GOT3 (cell line): ENCODE data around the gene PRPH2.
"Not testable (repeated sequence)": the region's sequence is repeated elsewhere in the genome, so short reads cannot be mapped to it uniquely, and the experiment has no call there.

Source experiments
- DNase-seq: peaks from one replicate; lab custom pipeline; 2025; ENCODE audit warnings: mixed read lengths; lab: John Stamatoyannopoulos, UW

Gene PRPH2

DNA sequence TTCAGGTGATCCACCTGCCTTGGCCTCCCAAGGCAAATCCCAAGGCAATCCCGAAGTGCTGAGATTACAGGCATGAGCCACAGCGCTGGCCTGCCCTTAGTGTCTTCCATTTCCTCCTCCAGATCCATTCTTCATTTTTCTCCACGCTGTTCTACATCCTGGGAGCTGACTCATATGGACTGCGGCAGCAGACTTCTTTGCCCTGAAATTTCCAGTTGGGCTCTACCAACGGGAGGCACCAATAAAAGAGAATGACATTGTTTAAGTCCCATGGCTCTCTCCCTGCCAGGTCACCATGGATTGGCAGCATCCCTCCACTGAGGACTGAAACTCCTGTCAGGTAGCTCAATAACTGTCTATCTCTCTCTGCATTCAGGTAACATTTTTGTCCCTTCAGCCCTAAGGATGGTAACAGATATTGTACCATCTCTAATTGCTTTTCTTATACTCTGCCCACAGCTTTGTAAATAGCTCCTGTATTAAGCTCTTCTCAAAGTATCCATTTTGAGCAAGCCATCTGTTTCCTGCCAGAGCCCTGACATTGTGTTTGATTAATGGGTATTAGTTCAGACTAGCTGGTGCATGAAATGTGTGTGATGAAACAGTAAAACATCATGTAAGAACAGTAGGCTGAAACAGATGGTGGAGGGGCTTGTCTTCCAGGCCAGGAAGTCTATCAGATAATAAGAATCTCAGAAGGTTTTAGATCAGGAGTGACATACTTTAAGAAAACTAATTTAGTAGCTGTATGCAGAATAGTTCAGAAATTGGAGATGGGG lies 19.9 kb upstream of the PRPH2 start:
- no peak for DNase-seq

DNA sequence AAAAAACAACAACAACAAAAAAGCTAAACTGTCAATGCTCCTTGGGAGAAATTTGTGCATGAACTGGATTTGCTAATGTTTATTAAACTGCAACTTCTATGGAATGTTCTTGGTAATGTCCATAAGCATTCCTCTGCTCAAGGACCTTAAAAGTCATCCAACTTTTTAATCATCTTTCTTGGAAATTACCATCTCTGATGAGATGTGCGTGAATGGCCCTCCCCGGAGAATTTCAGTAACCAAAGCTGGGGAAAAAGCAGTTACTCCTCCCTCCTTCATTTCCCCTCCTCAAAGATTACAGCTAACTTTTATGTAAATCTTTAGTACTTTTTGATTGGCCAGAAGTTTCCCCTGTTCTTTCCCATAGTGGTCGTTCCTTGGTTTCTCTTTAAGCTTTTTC lies 18.3 kb upstream of the PRPH2 start:
- no peak for DNase-seq

DNA sequence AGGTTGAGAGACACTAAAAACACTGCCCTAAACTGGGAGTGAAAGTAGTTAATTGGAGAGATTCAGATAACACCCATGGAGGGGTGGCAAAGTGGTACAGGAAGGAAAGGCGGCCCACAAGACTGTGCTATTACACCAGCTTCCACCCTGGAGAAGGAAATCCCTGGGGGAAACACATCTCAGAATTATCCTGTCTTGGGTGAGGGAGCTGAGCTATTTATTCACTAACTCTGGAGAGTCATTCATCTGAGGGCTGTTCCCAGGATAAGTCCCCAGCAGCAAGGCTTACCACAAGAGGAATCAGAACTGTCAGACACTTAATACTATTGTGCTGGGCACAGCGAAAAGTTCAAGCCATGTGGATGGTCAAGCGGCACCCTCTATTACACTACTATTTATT lies 13.6 kb upstream of the PRPH2 start:
- DNase-seq: no peak

DNA sequence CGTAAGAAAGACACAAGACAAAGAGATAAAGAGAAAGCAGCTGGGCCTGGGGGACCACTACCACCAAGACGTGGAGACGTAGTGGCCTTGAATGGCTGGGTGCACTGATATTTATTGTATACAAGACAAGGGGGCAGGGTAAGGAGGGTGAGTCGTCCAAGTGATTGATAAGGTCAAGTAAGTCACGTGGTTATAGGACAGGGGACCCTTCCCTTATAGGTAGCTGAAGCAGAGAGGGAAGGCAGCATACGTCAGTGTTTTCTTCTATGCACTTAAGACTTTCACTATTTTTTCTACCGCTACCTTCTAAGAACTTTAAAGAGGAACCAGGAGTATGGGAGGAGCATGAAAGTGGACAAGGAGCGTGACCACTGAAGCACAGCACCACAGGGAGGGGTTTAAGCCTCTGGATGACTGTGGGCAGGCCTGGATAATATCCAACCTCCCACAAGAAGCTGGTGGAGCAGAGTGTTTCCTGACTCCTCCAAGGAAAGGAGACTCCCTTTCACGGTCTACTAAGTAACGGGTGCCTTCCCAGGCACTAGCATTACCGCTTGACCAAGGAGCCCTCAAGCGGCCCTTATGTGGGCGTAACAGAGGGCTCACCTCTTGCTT lies 11.6 kb upstream of the PRPH2 start:
- DNase-seq: not testable (repeated sequence)

DNA sequence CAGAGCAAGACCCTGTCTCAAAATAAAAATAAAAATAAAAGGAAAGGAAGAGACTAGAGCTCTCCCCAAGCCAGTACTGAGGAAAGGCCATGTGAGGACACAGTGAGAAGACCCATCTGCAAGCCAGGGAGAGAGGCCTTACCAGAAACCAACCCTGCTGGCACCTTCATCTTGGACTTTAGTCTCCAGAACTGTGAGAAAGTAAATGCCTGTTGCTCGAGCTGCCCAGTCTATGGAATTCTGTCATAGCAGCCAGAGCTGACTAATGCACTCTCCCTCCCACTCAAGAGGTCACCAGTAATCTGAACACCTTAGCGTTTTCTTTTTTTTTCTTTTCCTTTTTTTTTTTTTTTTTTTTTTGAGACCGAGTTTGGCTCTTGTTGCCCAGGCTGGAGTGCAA lies 7.3 kb upstream of the PRPH2 start:
- no peak for DNase-seq

DNA sequence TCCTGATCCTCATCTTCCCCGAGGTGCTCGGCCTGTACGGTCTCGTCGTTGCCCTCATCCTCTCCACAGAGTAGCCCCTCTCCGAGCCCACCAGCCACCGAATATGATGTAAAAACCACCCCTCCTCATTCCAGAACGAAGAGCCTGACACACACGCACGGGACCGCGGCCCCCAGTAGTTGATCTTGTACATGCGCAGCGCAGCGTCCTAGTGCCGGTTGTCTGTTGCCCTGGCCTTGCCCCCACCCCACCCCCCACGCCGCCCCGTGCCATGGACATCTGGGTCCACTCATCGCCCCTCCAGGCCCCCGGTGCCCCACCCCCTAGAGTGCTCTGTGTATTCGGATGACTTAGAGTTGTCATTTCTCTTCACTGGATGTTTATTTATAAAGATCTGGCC lies 5.2 kb upstream of the PRPH2 start:
- no peak for DNase-seq

DNA sequence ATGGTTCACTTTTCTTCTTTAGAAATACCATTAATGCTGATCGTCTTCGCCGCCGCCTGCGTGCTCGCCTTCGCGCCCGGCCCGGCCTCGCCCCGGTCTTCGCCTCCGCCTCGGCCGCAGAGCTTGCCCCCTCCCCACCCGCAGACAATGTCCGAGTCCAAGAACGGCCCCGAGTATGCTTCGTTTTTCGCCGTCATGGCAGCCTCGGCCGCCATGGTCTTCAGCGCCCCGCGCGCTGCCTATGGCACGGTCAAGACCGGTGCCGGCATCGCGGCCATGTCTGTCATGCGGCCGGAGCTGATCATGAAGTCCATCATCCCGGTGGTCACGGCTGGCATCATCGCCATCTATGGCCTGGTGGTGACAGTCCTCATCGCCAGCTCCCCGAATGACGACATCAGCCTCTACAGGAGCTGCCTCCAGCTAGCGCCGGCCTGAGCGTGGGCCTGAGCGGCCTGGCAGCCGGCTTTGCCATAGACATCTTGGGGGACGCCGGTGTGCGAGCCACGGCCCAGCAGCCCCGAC lies 4.8 kb upstream of the PRPH2 start:
- no peak for DNase-seq

DNA sequence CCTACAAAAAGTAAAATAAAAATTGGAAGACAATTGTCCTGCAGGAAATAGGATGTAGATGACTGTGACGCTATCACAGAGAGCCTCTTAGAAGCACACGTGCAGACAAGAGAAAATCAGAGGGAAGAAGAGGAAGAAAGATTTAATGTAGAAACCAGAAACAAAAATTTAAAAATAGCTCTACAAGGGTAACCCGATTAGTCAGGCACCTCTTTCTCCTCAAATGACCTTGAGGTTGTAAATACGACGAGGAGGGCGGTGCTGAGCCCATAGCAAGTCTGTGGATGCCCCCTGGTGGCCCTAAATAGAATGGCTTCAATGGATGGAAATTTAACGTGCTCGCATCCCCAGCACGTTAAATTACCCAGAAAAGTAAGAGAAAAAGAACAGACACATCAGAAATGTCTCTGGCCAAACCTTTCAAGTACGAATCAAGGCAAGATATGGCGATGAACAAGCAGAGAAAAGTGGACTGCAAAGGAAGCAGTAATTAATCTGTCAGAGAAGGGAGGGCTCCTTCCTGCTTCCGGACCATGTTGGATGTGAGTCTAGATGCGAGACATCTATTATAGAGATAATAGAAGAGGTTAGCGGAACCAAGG lies 4.2 kb upstream of the PRPH2 start:
- no peak for DNase-seq

DNA sequence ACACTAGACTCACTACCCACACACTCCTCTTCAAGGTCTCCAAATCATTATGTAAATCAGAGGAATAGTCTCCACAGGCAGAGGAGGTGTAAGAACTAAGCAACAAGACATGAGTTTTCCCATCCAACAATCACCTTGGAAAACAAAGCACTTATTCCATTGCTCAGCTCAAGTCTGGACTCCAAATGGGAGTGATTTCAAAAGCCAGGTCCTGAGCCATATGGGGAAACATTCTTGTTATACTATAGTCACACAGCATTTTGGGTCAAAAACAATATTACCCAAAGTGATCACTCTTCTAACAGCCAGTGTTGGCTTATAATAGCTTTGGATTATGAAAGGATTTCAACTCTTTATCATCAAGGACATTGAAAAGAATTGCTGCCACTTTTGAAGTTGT lies 3.6 kb upstream of the PRPH2 start:
- no peak for DNase-seq

DNA sequence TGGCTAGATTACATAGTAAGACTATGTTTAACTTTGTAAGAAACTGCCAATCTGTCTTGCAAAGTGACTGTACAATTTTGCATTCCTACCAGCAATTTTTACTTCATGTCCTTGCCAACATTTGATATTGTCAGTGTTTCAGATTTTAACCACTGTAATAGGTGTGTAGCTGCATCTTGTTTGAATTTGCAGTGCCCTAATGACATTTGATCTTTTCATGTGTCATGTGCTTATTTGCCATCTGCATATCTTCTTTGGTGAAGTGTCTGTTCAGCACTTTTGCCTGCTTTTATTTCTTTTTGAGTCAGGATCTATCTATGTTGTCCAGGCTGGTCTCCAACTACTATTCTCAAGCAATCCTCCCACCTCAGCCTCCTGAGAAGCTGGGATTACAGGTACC lies 2.4 kb upstream of the PRPH2 start:
- DNase-seq: no peak

DNA sequence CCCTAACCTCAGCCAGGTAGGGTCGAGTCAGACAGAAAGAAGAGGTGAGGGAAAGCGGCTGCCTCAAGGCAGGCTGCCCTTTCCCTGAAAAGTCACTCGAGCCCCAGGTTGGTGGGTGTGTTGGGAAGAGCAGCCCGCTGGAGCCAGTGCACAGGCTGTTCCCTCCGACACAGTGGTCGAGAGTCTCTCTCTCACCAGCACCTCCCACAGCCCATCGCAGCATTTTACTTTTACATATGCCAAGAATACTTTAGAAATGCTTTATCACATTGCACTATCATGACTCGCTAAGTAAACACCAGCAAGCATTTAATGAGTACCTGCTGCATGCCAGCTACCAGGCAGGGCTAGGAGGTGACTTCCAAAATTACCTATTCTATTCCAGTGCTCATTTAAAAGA lies 1.7 kb downstream of the PRPH2 start:
- no peak for DNase-seq

DNA sequence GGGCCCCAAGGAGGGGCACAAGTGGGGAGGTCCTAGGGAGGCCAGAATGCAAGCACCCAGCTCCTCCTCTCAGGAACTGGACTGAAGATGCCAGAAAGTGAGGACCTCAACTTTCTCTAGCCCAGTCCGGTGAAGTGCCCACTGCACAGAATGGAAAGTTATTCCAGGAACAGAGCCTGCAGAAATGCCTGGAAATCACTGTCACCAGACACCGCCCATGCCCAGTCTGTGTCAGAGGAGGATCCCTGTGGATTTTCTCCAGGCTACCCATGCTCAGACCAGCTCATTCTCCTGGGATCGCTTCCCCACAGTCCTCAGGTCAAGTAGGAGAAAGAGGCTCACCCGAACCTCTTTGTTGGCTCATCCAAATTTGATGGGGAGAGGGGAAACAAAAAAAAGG lies 6.5 kb downstream of the PRPH2 start:
- no peak for DNase-seq

DNA sequence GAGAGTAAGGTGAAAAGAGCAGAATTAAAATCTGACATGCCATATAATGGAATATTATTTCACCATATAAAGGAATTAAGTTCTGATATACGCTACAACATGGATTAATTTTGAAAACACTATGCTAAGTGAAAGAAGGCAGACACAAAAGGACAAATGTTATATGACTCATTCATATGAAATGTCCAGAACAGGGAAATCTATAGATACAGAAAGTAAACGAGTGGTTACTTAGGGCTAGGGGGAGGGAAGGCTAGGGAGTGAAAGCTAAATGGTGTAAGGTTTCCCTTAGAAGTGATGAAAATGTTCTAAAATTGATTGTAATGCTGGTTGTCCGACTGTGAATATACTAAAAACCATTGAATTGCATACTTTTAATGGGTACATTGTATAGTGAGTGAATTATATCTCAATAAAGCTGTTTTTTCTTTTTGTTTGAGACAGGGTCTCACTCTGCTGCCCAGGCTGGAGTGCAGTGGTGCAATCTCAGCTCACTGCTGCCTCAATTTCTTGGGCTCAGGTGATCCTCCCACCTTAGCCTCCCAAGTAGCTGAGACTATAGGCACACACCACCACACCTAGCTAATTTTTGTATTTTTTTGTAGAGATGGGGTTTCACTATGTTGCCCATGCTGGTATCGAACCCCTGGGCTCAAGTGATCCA lies 8.2 kb downstream of the PRPH2 start:
- no peak for DNase-seq

DNA sequence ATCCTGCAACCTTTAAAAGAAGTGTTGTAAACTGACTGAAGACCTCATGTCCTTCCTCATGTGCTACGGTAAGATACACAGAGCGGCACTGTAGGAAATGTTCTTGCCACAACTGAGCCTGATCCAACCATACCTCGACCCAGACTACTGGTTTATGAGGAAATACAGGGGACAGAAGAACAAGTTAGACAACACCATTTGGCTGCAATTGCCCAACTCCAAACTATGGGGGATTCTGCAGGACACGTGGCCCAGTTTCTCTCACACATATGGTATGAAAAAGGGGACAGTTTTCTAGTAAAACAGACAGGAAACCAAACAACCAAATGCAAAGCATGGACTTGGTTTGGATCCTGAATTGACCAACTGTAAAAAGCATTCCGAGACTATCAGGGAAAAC lies 10.5 kb downstream of the PRPH2 start:
- DNase-seq: no peak

DNA sequence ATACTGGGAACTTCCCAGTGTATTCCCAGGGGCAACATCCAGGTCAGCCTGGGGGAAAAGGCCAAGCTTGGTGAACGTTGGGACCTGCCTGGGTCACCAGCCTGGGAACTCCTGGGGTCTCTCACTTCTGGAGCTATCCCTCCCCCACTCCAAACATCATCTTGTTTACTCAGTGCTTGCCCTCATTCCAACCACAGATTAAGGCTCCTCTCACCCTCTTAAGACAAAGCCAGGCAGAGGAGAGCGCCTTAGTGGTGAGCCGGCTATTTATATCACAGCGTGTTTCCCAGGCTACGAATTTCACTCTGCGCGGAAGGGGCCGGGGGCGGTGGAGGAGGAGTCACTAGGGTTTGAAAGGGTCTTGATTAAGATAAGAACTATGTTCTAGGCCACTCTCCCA lies 12.1 kb downstream of the PRPH2 start:
- DNase-seq: no peak

DNA sequence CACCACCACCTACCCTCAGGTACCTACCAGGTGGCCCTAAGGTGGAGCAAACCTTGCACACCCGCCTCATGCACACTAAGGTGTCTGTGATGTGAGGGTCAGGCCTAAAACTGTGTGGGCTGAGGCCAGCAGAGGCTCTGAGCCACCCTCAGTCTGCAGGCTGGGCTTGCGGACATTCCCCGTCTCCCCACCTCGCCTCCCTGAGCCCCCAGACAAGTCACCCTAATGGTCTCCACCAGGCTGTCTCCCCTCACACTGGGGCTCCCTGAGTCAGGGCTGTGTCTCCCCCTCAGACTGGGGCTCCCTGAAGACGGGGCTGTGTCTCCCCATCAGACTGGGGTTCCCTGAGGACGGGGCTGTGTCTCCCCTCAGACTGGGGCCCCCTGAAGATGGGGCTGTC lies 12.5 kb downstream of the PRPH2 start:
- no peak for DNase-seq

DNA sequence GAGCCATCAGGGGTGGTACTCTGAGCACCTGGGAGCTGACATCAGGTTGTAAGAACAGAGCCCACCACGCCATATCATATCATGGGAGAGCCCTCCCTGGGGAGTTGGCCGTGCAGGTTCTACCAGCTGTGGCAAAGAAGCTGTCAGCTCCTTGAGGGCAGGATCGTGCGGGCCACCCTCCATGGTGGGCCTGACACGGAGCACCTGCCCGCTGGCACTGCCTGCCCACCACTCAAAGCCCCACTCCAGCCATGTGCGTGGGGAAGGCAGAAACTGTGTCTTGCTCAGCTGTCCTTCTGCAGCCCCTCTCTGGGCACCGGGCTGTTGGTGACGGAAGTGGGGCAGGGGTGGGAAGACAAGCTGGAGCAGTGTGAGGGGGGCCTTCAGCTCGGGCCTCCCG lies 14.3 kb downstream of the PRPH2 start:
- no peak for DNase-seq

DNA sequence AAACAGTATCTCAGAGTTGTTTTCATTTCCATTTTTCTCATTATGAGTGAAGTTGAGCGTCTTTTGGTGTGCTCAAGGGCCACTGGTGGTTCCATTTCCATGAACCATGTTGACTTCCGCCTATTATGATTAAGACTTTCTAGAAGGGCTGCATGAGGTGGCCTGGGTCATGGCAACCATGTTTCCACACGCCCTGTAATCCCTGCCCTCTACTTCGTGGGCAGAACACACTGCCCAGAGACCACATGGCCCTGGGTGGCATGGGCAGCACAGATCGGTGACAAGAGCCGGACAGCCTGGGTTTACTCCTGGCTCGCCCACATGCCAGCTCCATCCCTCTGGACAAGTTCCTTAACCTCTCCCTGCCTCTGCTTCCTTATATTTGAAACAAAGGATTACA lies 14.8 kb downstream of the PRPH2 start:
- no peak for DNase-seq

DNA sequence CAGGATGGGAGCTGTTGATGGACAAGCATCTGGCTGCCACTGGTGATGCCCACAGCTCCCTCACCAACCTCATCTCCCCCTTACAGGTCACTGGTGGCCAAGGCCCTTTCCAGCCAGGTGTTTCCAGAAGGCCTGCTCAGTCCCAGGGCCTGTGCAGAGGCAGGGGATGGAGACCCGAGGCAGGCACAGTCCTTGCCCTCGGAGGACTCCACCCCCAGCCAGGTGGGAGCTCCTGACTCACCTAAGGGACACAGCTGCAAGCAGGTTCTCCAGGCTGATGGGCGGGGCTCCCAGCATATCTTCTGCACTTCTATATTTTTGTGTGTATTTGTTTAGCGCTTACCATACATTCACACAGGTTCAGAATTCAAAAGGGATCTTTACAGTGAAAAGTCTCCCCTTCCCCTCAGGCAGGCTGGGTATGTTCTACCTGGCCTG lies 17.4 kb downstream of the PRPH2 start:
- DNase-seq: no peak

DNA sequence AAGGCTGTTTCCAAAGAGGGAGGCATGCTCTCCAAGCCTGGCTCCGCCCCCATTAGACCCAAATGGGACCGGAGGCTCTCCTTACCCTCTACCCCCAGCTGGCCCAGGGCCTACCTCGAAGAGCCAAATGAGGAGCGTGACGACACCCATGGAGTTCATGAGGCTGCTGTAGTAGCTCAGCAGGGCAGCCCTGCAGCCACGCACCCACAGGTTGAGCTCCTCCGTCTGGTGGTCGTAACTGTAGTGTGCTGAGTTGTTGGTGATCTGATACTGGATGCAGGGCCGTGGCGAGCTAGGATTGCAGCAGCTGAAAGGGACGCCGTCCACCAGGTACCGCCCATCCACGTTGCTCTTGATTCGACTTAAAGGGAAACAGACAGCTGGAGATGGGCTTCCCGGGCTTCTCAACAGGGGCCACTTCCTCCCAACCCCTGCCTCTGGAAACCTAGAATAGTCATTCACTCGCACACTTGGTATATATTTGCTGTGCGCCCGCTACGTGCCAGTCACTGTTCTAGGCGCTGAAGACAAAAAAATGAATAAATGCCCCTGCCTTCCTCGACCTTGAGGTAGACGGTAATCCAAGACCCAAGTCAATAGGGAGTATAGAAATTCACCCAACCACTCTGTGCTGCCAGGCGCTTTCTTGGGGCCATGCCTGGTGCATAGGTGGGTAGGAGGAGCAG lies 18.0 kb downstream of the PRPH2 start:
- no peak for DNase-seq

DNA sequence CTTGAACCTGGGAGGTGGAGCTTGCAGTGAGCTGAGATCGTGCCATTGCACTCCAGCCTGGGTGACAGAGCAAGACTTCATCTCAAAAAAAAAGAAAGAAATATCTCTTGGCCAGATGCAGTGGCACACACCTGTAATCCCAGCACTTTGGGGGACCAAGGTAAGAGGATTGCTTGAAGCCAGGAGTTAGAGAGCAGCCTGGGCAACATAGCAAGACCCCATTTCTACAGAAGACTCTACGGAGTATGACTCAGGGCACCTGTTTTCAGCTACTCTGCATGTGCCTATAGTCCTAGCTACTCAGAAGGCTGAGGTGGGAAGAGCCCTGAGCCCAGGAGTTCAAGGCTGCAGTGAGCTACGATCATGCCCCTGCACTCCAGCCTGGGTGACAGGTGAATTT lies 19.6 kb downstream of the PRPH2 start:
- DNase-seq: not testable (repeated sequence)

DNA sequence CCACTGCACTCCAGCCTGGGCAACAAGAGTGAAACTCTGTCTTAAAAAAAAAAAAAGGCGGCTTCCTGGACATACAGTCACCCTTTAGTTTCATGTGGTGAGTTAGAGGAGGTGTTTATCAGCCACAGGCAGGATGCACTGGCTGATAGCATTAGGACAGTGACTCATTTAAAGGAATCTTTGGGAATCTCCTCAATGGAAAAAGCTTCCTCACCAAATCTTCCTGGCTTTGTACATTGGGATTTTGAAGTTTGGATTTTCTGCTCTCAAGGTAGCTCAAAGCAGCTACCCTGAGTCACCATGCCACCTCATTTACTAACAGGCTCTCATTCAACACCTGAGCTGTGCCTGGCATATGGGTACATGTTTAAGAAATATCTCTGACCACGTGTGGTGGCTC lies 20.2 kb downstream of the PRPH2 start:
- DNase-seq: no peak
